Epithelial cell of proximal tubule (primary cell): ENCODE measurements around the gene INPP4A. TPM values are rescaled to one million over a fixed set of nuclear protein-coding genes. Genes with fewer than 3 reads are reported as not detected.

Source experiments
- DNase-seq: peaks from one replicate; pipeline ENCODE4 v3.0.0-alpha.2; 2011; ENCODE audit warnings: low read depth
- H3K4me3 ChIP-seq: 2 replicates; pipeline ENCODE4 v1.5.1; 2011; ENCODE audit warnings: low read depth, mild to moderate bottlenecking, low read length
- total RNA-seq: library from RNA; depleted of rRNA; stranded (reverse); fragments of >200 nt; gene quantifications from 2 replicates; pipeline ENCODE4 v1.2.3, GENCODE V29; 2015
- TF ChIP-seq, protein P1 (sequence below): conservative IDR thresholded peaks from 2 replicates; pipeline ENCODE4 v1.5.1; 2012; ENCODE audit warnings: low read depth, mild to moderate bottlenecking, low read length

INPP4A gene
- total RNA-seq, 1 donor from 2014 or later: 12.2 TPM

GRCh38 chr2:98568161-98568956, 123.7 kb downstream of the INPP4A start:
- no peak for DNase-seq
- TF ChIP-seq, protein P1, sequence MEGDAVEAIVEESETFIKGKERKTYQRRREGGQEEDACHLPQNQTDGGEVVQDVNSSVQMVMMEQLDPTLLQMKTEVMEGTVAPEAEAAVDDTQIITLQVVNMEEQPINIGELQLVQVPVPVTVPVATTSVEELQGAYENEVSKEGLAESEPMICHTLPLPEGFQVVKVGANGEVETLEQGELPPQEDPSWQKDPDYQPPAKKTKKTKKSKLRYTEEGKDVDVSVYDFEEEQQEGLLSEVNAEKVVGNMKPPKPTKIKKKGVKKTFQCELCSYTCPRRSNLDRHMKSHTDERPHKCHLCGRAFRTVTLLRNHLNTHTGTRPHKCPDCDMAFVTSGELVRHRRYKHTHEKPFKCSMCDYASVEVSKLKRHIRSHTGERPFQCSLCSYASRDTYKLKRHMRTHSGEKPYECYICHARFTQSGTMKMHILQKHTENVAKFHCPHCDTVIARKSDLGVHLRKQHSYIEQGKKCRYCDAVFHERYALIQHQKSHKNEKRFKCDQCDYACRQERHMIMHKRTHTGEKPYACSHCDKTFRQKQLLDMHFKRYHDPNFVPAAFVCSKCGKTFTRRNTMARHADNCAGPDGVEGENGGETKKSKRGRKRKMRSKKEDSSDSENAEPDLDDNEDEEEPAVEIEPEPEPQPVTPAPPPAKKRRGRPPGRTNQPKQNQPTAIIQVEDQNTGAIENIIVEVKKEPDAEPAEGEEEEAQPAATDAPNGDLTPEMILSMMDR: no peak
- no peak overlapping the region for H3K4me3 ChIP-seq

DNA sequence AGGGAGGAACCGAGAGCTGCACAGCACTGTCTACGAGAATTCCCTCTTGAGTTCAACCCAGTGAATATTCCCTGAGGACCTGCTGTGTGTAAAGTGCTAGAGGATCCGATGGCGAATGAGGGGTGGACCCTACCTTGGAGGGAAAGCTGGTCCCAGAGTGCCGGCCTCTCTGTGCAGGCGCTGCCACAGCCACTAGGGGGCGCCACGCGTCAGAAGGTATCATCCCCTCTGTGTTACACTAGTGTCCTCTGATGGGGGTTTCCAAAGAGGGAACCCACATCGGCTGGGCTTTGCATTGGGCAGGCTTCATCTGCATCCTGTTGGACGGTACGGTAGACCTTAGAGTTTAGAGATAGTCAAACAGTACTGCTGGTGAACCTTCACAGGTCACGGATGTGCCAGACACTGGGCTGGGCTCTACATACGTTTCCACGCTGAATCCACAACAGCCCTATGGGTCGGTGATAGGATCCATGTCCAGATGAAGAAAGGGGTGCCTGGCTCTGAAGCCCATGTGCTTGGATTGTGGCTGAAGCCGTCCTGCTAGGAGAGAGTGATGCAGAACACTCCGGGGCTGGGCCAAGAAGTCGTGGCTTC, 124.6 kb downstream of the INPP4A start:
- TF ChIP-seq, protein P1: peak; percentile 91
- no peak for DNase-seq
- no peak overlapping the region for H3K4me3 ChIP-seq

DNA sequence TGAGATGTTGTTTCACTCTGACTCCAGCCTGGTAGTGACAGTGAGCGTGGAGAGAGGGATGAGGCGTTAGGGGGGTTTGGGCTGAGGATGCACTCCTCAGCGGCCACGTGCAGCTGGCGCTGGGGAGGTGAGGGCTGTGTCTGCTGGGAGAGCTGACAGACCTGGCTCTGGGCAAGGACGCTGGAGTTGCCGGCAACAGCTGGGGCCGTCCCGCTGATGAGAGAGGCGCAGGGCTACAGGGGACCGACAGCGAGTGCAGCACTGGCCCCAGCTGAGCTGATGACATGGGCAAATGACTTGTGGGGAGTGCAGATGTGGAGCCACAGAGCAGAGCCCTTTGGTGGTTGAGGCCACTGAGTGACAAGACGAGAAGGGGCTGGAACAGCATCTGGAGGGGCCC, 125.3 kb downstream of the INPP4A start:
- no peak for DNase-seq
- no peak overlapping the region for H3K4me3 ChIP-seq
- TF ChIP-seq, protein P1: no peak

GRCh38 chr2:98570356-98570755, 125.7 kb downstream of the INPP4A start:
- DNase-seq: no peak
- TF ChIP-seq, protein P1: no peak
- no peak overlapping the region for H3K4me3 ChIP-seq

DNA sequence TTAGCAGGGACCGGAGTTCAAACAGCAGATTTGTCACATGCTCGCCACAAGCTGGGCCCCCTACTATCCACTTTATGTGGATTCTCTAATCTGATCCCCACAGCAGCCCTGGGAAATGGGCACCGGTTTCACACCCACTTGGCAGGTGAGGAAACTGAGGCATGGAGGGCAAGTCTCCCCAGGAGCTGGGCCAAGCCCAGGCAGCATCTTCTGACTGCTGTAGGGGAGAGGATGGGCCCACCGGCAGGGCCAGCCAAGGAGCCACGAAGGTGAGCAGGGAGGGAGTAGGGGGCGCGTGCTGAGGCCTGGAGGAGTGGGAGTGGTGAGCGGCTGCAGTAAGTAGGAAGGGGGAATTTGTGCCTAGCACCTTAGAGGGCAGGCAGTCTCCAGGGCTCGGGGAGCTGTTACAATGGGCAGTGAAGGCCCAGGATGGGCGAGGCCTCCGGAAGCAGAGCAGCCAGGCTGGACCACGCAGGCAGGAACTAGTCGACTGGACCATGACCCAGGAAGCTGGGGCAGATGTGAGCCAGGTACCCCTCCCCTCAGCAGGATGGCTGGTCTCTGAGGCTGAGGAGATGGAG, 126.6 kb downstream of the INPP4A start:
- no peak for DNase-seq
- H3K4me3 ChIP-seq: no peak overlapping the region
- TF ChIP-seq, protein P1: no peak

DNA sequence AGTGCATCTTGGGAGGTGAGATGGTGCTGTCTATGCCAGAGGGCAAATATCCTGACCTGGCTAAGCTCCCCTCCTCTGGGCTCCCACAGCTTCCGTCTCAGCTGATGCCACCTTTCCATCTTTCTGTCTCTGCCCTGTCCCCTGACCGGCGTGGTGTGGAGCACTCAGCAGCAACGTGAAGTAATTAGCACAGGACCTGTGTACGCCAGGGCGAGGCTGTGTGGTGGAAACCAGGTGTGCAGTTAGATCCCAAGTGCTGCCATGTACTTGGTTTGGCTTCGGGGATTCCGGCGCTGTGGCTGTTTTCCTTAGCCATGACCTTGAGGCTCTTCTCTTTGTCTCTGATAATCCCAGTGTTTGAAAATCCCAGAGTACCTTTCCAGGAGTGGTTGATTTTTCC, 127.1 kb downstream of the INPP4A start:
- TF ChIP-seq, protein P1: no peak

More for the DNA sequence above, 127.1 kb downstream of the INPP4A start:
- H3K4me3 ChIP-seq: no peak overlapping the region
- DNase-seq: no peak
